Testis (tissue), 2 donors: ENCODE measurements around the gene FBXO31.

Experiments used
- POLR2A ChIP-seq: fragments of 450-650 bp; IDR thresholded peaks from one replicate; pipeline ENCODE4 v1.6.1; 2017; ENCODE audit warnings: antibody characterized with exemption, mild to moderate bottlenecking, moderate library complexity
- TF ChIP-seq, protein P1 (sequence below), 3 experiments: fragments of 450-650 bp in 2 of 3; fragments of 200-600 bp in 1 of 3; sonication (generic) in 1 of 3; IDR thresholded peaks; one replicate each; pipeline ENCODE4 v1.5.1; 2016 to 2019; ENCODE audit warnings: antibody characterized with exemption in 3 of 3, mild to moderate bottlenecking in 2 of 3, moderate library complexity in 1 of 3

DNA sequence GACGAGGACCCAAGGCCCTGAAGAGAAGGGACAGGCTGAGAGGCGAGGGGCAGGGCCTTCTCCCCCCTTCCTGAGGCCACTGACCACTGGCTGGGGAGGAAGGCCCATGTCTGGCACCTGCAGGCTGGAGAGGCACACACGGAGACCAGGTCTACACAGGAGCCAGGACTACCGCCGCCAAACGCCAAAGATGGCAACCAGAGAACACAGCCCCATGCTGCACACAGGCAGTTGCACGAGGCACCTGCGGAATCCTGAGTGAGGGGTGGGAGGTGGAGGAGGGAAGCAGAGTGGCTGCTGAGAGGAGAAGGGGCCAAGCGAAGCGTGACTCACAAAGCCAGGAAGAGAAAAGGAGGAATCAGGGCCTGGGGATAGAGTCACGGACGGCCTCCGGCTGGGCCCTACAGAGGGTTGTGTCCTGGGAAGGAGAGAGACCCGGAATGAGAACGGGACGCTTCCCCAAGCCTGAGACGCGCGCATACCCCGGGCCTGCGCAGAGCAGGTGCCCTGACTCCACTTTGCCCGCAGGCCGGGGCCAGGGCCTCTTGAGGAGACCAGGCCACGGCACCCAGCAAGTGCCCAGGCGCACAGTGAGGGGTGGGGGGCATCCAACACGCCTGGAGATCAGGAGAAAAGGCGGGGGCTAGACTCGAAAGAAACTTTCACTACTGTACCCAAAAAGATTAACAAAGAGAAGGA is 37.7 kb downstream of the FBXO31 start:
- TF ChIP-seq, protein P1, sequence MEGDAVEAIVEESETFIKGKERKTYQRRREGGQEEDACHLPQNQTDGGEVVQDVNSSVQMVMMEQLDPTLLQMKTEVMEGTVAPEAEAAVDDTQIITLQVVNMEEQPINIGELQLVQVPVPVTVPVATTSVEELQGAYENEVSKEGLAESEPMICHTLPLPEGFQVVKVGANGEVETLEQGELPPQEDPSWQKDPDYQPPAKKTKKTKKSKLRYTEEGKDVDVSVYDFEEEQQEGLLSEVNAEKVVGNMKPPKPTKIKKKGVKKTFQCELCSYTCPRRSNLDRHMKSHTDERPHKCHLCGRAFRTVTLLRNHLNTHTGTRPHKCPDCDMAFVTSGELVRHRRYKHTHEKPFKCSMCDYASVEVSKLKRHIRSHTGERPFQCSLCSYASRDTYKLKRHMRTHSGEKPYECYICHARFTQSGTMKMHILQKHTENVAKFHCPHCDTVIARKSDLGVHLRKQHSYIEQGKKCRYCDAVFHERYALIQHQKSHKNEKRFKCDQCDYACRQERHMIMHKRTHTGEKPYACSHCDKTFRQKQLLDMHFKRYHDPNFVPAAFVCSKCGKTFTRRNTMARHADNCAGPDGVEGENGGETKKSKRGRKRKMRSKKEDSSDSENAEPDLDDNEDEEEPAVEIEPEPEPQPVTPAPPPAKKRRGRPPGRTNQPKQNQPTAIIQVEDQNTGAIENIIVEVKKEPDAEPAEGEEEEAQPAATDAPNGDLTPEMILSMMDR (IDR thresholded peaks at IDR 0.05): no peak
- no peak for TF ChIP-seq POLR2A
